Transverse colon (tissue), 3 donors: ENCODE measurements around the gene ARHGEF37.

Experiments used
- CTCF ChIP-seq, 5 experiments: fragments of 200-600 bp in 3 of 5; fragments of 450-650 bp in 2 of 5; sonication (generic) in 3 of 5; IDR thresholded peaks; 1 replicate in 2 of 5; 2 replicates in 3 of 5; pipeline ENCODE4 v1.5.1; 2016 to 2017; ENCODE audit warnings: antibody characterized with exemption in 5 of 5, inconsistent platforms in 3 of 5, mild to moderate bottlenecking in 2 of 5, moderate library complexity in 1 of 5
- EP300 ChIP-seq: sonication (generic); formaldehyde crosslinking; IDR thresholded peaks from one replicate; pipeline ENCODE4 v1.6.1; 2017; ENCODE audit warnings: antibody characterized with exemption, low read depth
- POLR2A ChIP-seq: fragments of 450-650 bp; IDR thresholded peaks from one replicate; pipeline ENCODE4 v1.6.1; 2016; ENCODE audit warnings: antibody characterized with exemption, mild to moderate bottlenecking, moderate library complexity

- TF ChIP-seq CTCF (IDR thresholded peaks at IDR 0.05) (no peak), POLR2A (no peak), EP300 (no peak)
These were observed 17.7 kb downstream of the ARHGEF37 start for GRCh38 chr5:149598966-149599365.
